Endometrial microvascular endothelial cells (primary cell): ENCODE data around the gene PLXNB3. TPM values are rescaled to one million over a fixed set of nuclear protein-coding genes. Genes with fewer than 3 reads are reported as not detected.
"Not testable (repeated sequence)": the region's sequence is repeated elsewhere in the genome, so short reads cannot be mapped to it uniquely, and the experiment has no call there.

Experiments used
- in situ Hi-C: cut with HindIII; loops from 2 replicates; pipeline ENCODE4 v1.10.0; 2017; ENCODE audit warnings: low sequenced_read_pairs, low pct_unique_long_range_greater_than_20kb; ENCODE audit errors: inconsistent ontology term
- total RNA-seq: library from RNA; depleted of rRNA; stranded (reverse); fragments of >200 nt; gene quantifications from one replicate; pipeline ENCODE4 v1.2.3, GENCODE V29; 2015; ENCODE audit errors: inconsistent ontology term

PLXNB3 gene
- total RNA-seq, 1 donor from 2014 or later, result 15.3 TPM

DNA sequence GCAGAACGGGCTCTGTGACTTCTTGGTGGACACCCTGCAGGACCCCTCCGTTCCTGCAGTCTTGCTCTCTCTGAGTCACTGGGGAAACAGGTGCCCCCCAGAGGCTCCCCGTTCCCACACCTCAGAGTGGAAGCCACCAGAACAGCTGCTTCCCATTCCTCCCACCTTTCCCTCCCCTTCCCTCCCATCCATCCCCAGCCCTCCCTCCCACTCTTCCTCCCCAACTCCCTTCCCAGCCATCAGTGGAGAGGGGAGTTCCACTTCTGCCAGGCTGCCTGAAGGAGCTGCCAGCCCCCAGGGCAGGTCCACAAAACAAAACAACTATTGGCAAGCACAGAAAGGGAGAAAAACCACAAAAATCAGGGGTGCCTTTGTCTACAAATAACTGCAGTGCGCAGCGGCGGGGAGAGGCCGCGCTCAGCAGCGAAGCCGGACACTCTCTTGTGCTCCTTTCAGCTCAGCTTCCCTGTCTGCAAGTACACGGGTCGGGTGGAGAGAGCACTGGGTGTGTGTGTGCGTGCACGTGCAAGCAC is 38.5 kb downstream of the PLXNB3 start:
- in situ Hi-C loops, result no loop called here

DNA sequence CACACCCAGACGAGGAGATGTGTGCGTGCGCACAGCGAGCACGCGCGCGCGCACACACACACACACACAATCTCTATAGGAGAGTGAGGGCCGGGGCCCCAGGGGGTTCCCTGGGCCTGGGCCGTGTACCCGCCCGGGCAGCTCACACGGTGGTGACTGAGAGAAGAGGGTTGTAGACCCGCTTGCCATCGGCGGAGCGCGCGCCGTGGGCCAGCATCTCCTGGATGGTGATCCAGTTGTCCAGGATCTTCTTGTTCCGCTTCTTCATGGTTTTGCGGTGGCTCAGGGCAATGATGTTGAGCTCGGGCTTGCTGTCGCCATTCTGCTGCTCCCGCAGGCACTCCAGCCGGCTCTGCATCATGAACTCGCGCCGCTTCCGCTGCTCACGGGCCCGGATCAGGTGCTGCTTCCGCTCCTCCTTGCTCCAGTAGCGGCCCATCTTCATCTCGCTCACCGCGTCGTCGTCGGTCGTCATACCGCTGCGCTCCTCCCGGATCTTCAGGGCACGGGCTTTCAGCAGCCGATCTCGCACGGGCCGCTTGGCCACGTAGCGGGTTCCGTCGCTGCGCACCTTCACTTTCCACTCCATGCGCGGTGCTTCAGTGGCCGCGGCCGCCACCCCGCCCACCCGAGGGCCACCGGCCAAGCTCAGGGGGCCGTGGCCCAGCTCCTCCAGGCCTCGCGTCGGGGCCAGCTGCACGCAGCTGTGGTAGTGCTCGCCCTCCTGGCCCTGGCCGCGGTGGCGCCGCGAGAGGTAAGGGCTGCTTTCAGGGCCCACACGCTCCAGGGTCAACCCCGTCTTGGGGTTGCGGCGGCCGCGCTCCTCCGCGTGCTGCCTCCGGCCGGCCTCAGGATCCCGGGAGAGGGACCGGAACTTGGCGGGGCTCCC is 39.4 kb downstream of the PLXNB3 start:
- in situ Hi-C loops, result no loop called here

- in situ Hi-C loops, result no loop called here
Measured at GRCh38 chrX:153804100-153804595, 40.1 kb downstream of the PLXNB3 start.

DNA sequence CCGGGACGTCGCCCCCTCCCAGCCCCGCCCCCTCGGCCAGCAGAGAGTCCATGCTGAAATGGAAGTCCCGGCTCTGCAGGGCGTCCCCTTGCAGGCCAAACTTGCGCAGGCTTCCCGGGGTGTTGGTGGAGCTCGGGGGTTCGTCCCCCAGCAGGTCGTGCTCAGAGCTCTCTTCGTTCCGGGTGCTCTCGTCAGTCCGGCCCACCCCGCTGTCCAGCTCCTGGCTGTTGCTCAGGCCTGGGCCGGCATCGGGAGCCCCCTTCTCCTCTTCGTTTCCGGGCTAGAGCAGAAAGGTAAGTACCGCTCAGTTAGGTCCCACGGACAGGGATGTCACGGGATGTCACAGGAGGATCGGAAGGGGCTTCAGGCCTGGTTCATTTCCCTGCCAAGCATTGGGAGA is 40.6 kb downstream of the PLXNB3 start:
- in situ Hi-C loops, result no loop called here

DNA sequence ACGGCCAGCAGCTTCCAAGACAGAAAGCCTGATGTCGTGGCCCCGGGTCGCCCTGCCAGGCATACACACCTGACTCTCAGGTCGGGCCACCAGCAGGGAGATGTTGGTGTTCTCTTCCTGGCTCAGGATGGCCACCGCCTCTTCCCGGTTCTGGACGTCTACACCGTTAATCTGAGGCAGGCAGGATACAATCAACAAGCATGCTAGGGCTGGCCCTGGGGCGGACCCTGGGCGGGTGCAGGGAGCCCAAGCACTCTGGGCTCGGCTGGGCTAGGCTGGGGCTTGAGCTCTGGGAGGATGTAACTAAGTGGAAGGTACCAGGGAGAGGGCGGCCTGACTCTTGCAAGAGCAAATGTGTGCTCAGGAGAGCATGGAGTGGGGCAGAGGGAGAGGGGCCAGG is 41.4 kb downstream of the PLXNB3 start:
- in situ Hi-C loops, result no loop called here

DNA sequence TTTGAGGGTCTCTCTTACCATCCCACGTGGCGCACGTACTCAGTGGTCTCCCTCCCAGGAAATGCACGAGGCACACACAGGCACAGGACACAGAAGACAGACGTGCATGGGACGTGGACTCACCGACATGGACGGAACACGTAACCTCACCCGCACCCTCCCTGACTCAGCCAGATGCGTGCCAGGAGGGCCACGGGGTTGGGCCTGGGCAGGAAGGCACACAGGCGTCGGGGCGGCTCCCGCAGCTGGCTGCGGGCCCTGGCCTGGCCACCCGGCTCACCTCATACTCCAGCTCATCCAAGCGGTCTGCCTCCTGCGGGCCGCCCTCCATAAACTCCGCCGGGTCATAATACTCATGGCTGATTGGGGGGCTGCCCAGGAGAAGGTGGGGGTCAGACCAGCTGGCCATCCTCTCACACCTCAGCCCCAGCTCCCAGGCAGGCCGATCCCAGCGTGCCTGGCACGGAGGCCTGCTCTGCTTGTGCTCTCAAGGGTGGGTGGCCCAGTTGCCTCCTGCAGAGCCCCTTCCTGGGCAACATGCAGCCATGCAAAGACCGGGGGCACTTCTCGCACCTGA is 43.0 kb downstream of the PLXNB3 start:
- in situ Hi-C loops, result no loop called here

DNA sequence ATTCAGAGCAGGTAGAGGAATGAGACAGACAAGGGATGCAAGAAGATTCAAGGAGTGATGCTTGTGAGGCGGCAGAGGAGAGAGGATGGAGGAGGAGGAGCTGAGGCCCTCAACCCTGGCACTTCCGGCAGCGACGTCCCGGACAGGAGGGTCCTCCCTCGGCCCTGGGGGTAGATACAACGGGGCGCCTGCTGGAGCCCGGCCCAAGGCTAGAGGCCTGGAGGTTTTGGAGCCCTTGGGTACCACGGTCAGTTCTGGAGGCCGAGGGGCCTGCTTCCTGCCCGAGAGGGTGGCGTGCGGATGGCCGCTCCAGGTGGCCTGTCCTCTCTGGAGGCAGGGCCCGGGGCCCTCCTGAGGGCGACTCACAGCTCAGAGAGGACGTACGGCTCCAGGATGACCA is 43.9 kb downstream of the PLXNB3 start:
- in situ Hi-C loops, result no loop called here

DNA sequence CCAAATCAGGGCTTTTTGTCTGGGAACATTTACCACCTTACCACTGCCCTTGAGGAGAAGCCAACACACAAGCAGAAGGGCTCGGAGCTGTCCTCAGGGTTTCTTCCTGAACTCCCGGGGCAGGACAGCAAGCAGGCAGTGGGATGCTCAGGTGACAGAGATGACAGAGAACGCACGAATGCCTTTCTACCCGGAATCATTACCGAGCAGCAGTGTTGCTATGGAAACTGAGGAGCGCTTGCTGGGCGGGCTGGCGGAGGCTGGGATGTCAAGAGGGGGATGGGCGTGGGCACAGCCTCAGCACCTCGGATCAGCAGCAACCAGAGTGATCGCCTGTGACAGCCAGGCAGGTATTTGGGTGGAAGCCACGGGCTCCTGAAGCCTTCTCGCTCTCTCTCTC is 48.2 kb downstream of the PLXNB3 start:
- in situ Hi-C loops, result no loop called here

- in situ Hi-C loops, result no loop called here
Measured at GRCh38 chrX:153813161-153813560, 49.1 kb downstream of the PLXNB3 start.

DNA sequence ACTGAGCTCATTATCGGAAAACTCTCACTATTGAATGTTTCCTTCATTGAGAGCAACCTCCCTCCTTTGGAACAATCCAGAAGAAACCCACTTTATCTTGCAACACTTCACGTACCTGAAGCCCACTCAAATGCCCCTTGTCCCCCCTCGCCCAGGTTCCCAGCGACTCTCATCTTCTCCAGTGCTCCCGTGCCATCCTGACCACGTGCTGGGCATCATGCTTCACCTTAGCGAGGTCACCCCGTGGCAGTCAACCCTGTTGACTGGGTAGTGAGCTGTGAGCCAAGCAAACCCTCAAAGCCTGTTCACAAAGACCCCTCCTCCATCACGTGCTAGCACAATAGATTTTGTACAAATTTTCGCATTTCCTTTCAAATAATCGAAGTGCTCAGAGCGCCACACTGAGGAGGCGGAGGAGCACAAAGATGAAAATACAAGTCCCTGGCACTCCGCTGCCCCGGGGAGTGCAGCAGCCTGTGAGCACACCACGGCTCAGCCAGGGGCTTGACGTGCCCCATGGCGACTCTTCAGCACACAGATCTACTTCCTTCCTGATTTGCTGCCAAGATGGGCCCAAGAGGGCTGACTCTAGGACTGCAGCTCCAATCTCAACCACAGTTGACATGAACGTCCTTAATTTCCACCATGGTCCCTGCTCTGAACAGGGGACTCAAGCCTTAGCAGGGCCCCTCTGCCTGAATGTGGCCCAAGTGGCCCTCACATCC is 50.7 kb downstream of the PLXNB3 start:
- in situ Hi-C loops, result no loop called here

- in situ Hi-C loops, result no loop called here
Measured at GRCh38 chrX:153816831-153817690, 53.0 kb downstream of the PLXNB3 start.

GRCh38 chrX:153818064-153818463 is 54.0 kb downstream of the PLXNB3 start:
- in situ Hi-C loops, result not testable (repeated sequence)

DNA sequence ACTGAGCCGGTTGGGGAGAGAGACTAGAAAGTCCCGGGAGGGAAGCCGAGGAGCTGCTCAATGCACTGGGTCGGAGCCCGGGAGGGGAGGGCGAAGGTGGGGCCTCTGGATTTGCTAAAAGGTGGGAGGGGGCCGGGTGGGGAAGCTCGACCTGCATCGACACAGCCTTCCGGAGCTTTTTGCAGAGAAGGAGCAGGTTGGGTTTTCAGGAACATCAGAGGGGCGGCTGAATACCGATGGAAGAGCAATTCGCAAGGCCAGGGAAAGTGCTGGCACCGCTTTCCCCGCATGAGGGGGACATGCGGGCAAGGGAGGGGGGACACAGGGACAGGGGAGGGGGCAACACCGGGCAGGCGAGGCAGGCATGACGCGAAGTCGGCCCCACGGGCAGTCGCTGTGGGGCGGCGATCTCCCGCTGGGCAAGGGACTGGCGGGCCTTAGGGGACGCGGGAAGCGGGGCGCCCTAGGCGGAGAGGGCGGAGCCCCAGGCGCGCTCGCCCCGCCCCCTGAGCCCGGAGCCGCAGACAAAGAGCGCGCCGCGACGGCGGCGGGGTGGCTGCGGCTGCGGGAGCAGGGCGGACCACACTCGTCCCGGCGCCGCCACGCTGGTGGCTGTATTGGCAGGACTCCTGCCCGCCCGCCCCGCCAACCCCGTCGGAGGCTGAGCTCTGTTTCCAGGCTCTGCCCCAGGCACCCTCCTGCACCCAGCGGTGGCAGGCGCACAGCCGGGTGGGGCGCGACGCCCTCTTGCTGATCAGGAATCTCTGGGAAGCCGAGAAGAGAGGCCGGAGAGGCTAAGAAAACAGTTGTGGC is 54.7 kb downstream of the PLXNB3 start:
- in situ Hi-C loops, result no loop called here

DNA sequence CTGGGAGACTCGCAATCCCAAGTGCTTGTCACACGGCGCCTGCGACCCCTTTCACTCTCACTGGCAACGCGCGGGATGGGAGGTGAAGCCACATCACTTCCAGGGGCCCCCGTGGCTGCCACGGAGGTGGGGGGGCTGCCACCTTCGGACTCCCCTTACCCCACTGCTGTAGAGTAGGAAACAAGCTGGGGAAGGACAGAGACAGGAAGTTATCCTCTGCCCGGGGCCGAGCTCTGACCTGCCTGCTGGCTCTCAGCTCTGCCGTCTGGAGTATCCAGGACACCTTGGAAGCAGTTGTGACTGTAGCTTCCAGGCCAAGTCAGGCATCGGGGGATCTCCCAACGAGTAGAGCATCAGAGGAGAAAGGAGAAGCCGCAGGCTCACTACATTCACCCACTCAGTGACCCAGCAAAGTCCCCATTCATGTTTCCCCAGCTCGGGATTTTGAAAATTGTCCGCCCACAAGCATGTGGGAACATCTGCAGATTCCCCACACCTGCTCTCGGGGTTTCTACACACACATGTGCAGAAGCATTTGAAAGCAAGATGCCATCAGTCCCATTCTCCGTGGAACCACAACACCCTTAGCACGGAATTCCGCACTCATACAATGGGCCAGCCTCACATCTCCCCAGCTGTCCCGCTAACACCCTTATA is 55.5 kb downstream of the PLXNB3 start:
- in situ Hi-C loops, result no loop called here

- in situ Hi-C loops, result no loop called here
Measured at GRCh38 chrX:153820601-153821000, 56.6 kb downstream of the PLXNB3 start.

- in situ Hi-C loops, result no loop called here
Measured at GRCh38 chrX:153821066-153821465, 57.0 kb downstream of the PLXNB3 start.

- in situ Hi-C loops, result no loop called here
Measured at GRCh38 chrX:153824348-153824747, 60.3 kb downstream of the PLXNB3 start.
